Transverse colon (tissue), 4 donors: ENCODE data around the gene ARMC2.

Source experiments
- CTCF ChIP-seq, 5 experiments: fragments of 200-600 bp in 3 of 5; fragments of 450-650 bp in 2 of 5; sonication (generic) in 3 of 5; IDR thresholded peaks; 1 replicate in 2 of 5; 2 replicates in 3 of 5; pipeline ENCODE4 v1.5.1; 2016 to 2017; ENCODE audit warnings: antibody characterized with exemption in 5 of 5, inconsistent platforms in 3 of 5, mild to moderate bottlenecking in 2 of 5, moderate library complexity in 1 of 5
- EP300 ChIP-seq: sonication (generic); formaldehyde crosslinking; IDR thresholded peaks from one replicate; pipeline ENCODE4 v1.6.1; 2017; ENCODE audit warnings: antibody characterized with exemption, low read depth
- POLR2A ChIP-seq: fragments of 450-650 bp; IDR thresholded peaks from one replicate; pipeline ENCODE4 v1.6.1; 2016; ENCODE audit warnings: antibody characterized with exemption, mild to moderate bottlenecking, moderate library complexity
- POLR2AphosphoS5 ChIP-seq, 3 donors: sonication (generic); formaldehyde crosslinking; IDR thresholded peaks; one replicate each; pipeline ENCODE4 v1.6.1; 2016; ENCODE audit warnings: antibody characterized with exemption in 3 of 3

GRCh38 chr6:108809211-108809610 is 39.0 kb upstream of the ARMC2 start:
- TF ChIP-seq CTCF (IDR thresholded peaks at IDR 0.05) (no peak), POLR2A (no peak), POLR2AphosphoS5 (IDR thresholded peaks at IDR 0.05) (no peak), EP300 (no peak)
